Mammary epithelial cell (primary cell): ENCODE measurements around the gene BTLA.

Source experiments
- EZH2 ChIP-seq: IDR thresholded peaks from 2 replicates; pipeline ENCODE4 v1.6.1; 2012; ENCODE audit warnings: low read length, inconsistent platforms, borderline replicate concordance
- TF ChIP-seq, protein P1 (sequence below), 2 donors: IDR thresholded peaks in 1 of 2; conservative IDR thresholded peaks in 1 of 2; 2 replicates each; pipeline ENCODE4 v1.5.1; 2011 to 2012; ENCODE audit warnings: inconsistent platforms in 2 of 2, low read length in 2 of 2, mild to moderate bottlenecking in 2 of 2, control low read depth in 1 of 2, low read depth in 1 of 2; ENCODE audit not compliant: insufficient read depth in 1 of 2; ENCODE audit errors: extremely low read depth in 1 of 2

DNA sequence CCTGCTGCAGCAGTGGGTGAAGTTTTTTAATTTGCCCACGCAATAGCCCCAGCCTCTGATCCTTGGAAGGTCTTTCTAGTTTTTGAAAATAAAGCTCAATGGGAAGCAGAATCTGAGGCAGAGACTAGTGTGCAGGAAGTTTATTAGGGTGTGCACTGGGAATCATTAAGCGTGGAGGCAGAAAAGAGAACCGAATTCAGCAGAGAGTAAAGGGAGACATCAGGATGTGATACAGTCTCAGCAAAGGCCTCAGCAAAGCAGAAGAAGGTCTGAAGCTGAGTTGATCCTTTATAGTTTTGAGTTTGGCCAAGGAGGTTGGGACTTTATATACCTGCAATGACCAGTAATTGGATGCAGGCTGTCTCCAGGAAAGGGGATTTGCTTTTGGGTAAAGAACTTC, 4.9 kb upstream of the BTLA start:
- TF ChIP-seq, protein P1, sequence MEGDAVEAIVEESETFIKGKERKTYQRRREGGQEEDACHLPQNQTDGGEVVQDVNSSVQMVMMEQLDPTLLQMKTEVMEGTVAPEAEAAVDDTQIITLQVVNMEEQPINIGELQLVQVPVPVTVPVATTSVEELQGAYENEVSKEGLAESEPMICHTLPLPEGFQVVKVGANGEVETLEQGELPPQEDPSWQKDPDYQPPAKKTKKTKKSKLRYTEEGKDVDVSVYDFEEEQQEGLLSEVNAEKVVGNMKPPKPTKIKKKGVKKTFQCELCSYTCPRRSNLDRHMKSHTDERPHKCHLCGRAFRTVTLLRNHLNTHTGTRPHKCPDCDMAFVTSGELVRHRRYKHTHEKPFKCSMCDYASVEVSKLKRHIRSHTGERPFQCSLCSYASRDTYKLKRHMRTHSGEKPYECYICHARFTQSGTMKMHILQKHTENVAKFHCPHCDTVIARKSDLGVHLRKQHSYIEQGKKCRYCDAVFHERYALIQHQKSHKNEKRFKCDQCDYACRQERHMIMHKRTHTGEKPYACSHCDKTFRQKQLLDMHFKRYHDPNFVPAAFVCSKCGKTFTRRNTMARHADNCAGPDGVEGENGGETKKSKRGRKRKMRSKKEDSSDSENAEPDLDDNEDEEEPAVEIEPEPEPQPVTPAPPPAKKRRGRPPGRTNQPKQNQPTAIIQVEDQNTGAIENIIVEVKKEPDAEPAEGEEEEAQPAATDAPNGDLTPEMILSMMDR (conservative IDR thresholded peaks at IDR 0.05 in 1 of 2, IDR thresholded peaks at IDR 0.05 in 1 of 2; ENCODE audit: extremely low read depth in 1 of 2, insufficient read depth in 1 of 2, low read depth in 1 of 2, low read length in 2 of 2): no peak
- TF ChIP-seq EZH2: no peak
